Hypothalamus (tissue), 51 donors: ENCODE measurements around the gene CEP112.

Experiments
- DNase-seq, 51 donors: peaks; one replicate each; lab custom pipeline; 2025; lab: John Stamatoyannopoulos, UW

CEP112 gene

DNA sequence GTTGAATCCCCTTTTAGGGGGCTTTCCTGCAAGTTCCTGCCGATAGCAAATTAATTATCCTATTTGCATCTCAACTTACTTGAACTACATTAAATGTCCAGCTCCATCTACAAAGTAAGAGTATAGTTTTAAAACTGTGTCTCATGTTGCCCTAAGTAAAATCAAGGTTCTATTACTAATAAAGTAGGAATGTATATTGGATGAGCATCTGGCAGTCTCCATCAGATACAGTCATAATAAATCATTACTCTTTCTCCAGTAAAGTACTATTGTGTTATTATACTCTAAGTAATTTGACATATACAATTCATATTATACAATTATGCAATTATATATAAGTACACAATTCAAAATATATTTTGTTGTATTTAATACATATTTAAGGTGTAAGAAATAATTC is 249.3 kb downstream of the CEP112 start:
- no peak for DNase-seq

DNA sequence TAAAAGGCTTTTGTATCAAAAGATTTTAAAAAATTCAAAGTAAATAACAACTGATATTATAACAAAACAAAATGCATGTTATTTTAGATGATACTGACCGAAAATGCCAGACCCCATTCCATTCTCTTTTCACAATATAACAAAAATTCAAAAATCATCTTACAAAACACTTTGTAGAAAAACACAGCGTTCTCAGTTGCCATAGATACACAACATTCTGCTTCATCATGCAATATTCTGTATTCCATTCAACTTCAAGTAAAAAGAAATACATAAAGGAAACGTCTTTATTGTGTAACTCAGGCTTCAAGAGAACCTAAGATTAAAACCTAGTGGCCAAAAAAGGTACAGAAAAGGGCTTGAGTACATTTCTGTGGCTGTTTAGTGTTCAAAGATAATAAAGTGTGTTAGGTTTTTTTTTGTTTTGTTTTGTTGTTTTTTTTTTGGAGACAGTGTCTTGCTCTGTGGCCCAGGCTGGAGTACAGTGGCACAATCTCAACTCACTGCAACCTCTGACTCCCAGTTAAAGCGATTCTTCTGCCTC is 250.5 kb downstream of the CEP112 start:
- no peak for DNase-seq

DNA sequence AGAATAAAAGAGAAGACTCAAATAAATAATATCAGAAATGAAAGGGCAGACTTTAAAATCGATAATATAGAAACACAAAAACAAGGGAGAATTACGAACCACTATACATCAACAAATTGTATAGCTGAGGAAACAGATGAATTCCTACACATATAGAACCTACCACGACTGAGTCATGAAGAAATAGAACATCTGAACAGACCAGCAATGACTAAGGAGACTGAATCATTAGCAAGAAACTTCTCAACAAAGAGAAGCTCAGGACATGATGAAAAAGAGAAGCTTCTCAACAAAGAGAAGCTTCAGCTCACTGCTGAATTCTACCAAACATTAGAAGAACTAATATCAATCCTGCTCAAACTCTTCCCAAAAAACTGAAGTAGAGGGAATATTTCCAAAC is 255.9 kb downstream of the CEP112 start:
- no peak for DNase-seq

DNA sequence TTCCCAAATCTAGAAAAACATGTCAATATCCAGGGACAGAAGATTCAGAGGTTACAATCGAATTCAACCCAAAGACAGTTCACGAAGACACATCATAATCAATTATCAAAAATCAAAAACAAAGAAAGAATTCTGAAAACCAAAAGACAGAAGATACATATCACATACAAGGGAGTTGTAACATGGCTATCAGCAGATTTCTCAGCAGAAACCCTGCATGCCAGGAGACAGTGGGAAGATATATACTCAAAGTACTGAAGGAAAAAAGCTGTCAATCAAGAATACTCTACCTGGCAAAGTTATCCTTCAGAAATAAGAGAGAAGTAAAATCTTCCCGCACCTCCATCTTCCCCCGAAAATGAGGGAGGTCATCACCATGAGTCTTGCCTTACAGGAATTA is 258.6 kb downstream of the CEP112 start:
- DNase-seq: no peak

DNA sequence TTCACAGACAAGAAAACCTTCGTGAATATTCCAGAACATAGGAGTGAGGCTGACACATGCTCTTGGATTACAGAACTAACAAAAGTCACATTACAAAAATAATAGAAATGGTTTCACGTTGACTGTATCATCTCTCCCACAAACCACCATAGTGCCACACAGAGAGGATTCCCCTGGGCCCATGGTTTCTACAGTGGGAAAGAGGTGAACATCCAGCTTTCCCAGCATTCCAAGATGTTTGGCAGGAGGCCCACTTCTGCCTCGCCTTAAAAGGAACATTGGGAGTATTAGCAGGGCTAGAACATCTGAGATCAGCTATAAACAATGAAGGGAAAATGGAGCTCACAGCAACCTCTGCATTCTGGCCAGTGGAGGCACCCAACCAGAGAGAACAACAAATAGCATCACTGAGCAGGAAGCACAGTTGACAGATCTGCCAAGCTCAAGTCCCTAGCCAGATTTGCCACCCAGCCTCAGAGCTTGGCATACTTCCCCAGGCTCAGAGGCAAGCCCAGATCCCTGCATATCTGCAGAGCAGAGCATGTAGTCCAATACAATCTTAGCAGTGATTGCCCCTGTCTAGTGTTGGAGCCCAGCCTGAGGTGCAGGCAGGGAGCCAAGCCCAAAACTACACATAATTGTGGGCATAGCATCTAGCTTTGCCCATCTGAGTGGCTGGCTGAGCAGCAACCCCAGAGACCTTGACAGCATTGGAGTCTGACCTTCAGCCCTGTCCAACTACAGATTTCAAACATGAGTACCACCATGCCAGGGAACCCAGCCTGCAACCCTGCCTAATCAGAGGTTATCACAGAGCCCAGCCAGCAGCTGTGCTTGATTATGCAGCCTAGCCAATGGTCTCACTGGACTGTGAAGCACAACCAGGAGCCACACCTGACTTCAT is 260.4 kb downstream of the CEP112 start:
- DNase-seq: no peak

DNA sequence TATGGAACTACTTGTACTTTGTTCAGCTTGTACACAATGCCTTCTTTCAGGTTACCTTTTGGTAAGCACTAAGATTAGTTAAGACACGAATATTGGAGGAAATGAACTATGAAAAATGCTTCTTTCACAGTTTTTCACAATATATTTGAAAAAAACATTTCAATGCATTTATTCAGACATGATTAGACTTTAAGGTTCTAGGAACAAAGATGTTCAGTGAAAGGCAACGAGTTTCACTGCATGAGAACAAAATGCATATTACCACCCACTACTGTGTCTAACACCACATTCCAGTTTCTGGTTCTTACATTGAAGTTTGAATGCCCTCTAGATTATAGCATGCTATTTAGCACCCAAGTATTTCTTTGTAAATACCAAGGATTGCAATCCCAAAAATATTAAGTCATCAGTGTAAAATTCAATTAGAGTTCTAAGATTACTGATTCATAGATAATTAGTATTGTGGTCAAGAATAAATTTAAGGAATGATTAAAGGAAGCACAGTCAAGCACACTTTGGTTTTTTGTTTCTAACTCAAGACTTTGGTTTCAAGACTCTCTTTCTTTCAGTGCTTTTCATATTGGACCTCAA is 261.7 kb downstream of the CEP112 start:
- no peak for DNase-seq

DNA sequence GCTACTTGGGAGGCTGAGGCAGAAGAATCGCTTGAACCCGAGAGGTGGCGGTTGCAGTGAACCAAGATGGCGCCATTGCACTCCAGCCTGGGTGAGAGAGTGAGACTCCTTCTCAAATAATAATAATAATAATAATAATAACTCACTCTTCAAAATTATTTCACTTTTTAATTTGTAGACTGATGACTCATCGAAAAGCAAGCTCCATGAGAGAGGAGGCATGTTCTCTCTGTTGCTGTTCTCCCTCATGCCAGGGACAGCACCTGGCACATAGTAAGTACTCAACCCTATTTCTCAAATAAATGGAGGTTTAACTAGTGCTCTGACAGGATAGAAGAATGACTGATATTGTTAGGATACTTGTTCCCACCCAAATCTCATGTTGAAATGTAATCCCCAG is 265.3 kb downstream of the CEP112 start:
- no peak for DNase-seq

DNA sequence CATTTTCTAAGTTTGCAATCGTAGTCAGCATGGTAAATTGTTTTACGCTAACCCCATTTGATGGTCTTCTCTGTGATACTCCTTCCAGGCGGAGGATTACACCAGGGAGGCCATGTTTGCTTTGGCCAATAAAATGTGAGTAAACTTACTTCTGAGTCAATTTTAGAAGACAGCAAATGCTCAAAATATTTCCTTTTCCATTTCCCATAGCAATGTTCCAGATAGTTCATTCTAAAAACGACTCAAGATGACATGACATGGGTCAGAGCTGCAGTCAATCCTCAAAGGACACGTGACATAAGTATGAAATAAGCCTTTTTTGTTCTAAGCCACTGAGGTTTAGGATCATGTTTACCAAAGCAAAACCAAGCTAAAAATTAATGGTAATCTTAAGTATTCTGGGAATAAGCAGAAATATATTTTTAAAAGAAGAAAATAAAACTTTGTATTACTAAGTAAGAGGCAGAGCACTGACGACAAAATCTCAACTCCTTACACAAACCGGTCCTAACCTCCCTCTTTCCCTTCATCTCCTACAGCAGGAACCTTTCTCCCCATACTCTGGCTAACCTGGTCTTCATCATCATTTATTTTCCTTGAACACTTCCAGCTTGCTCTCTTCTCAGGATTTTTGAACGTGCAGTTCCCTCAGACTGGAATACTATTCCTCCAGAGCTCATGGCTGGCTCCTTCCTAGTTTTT is 266.2 kb downstream of the CEP112 start:
- no peak for DNase-seq

DNA sequence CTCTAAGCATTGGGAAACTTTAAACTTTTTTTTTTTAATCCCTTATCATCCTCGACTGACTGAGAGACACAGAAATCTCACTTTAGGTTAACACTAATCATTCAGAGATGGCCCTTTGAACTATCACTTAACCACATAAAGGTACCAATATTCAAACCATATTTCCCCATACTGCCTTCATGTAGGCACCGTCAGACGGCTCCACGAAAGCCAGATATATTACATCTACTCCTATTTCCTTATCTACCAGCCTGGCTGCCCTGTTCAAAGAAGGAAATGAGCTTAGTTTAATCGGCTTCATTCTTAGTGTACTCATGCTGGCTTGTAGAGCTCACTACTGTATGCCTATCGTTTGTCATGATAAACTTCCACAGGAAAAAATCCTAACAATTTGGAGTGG is 270.9 kb downstream of the CEP112 start:
- no peak for DNase-seq

DNA sequence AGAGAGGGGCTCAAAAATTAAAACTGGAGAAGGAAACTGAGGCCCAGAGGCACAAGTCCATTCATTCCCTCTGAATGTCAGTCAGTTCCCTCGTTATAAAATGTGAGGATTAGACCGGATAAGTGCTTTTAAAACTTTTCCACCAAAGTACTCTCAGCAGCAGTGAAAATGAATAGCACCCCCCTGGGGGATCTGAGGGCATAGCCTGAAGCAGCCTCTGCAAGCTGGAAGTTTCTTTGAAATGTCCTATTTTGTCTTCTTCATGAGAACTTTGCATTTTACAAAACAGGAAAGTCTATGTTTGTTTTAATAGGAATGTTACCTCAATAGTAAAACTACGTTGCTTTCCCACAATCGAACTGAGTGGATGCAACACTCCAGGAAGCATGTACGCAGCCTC is 273.0 kb downstream of the CEP112 start:
- no peak for DNase-seq

DNA sequence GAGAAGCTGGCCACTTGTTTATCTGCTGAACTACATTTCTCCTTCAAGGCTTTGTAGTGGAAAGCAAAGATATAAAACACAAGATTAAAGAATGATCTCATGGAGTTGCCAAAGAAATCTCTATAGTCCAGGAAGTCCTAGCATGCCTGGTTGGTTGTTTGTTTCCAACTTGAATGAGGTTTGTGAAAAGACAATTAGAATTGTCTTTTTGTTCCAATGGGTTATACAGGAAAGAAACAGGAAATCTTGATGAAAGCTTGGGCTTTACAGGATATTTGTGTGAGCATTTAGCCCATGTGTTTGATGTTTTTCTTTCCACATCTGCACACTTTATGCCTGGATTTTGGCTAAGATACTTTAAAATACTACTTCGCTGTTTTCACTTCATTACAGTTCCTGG is 273.4 kb downstream of the CEP112 start:
- no peak for DNase-seq

DNA sequence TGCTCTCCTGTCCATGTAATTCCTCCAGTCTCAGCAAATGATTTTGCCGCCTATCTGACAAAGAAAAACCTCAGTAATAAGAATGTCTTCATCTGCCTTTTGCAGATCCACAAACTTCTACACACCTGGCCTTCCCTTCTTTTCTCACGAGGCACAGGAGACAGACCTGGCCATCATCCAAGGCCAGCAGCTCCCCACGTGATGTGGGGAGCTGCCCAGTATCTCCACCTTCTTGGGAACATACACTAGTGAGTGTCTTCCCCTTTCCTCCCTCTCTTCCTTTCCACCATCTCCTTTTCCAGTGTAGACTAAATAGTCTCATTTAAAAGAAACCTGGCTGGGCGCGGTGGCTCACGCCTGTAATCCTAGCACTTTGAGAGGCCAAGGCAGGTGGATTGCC is 274.4 kb downstream of the CEP112 start:
- DNase-seq: no peak

DNA sequence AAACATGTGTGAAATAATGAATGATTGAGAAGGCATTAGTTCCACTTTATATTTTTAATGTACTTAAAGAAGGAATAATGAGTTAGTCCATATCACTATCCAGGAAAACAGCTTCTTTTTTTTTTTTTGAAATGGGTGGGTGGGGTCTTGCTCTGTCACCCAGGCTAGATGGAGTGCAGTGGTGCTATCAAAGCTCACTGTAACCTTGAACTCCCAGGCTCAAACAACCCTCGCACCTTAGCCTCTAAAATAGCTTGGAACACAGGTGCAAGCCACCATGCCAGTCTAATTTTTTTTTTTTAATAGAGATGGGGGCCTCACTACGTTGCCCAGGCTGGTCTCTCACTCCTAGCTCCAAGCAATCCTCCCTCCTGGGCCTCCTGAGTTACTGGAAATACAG is 275.5 kb downstream of the CEP112 start:
- no peak for DNase-seq

DNA sequence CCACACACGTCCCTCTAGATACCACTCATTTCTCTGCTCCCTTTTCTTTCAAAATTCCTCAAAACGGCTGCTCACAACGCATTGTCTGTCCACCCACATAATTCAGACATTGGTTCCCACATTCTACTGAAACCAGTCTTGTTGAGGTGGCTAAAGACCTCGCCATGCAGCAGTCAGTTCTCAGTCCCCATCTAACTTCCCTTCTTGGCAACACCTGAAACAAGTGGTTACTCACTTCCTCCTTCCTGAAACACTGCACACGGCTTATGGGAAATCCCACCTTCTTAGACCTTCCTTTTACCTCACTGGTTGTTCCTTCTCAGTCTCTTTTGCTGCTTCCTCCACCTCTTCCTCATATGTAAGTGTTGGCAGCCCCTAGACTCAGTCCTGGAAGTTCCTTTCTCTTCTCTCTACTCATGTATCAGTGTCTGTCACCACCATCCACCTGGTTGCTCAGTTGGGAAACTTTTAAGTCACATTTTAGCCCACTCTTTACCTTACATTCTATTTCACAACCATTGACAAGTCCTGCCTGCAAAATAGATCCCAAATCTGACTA is 277.1 kb downstream of the CEP112 start:
- DNase-seq: no peak

DNA sequence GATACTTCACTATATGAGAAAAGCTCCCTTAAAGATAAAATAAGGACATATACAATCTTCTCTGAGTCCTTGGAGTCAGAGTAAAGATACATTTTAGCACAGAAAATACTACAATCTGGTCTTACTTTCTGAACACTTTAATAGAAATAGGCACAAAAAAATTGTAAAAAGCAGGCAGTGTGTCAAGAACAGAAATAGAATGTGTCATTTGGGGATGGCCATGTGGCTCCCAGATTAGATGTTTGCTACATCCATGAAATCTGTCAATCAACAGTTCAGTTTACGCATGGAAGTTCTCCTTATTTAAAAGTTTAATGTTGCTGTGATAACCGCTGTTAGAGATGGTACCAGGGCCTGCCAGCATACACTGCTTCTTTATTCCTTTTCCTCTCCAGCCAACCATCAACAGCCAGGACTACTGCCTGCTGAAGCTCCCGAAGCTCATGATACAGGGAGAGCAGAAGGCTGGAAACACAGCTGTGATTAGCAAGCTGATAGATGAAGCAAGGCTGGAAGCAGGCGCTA is 278.5 kb downstream of the CEP112 start:
- DNase-seq: no peak

DNA sequence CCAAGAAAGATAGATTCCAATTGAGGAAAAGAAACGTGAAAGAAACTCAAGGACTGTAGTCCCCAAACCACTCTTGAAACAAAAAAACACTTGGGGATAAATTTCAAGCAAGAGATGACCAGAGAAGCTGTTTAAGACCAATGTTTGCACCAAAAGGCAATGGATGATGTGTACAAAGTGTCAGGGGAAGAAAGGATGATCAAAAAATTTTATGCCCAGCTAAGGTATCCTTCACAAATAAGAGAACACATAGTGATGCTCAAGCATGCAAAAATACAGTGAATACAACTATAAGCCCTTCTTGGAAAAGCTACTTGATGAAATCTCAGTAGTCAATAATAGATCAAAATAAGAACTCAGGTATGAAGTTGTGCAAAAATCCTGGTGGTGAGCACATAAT is 281.1 kb downstream of the CEP112 start:
- DNase-seq: no peak

DNA sequence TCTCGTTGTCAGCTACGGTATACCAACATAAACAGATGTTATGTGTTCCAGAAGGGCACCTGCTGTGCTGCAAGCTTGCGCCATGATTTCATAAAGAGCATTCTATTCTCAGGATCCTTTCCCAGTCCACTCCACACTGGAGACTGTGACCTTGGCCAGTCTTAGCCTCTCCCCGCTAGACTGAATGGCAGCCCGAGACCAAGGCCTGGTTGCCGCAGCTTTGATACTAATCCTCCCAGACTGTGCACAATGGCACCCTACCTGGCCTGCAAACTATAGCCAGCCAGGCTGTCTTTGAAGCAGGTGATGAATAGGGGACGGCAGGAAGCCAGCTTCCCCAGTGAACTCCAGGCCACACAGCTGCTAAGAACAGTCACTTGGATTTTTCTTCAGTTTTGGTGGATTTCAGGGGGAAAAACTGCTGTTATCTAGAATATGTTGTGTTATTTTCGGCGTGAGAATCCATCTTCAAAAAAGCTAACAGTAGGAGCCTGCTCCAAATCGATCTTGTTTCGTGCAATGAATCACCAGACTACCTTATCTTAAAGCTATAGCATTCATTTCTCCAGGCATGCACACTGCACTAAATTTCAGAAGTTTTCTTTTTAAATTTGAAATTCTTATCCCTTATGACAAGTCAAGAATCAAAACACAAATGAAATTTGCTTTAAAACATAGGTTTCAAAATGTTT is 289.0 kb downstream of the CEP112 start:
- DNase-seq: peak in 5 of 51 donors; percentile 4 to 29 (median 9)

DNA sequence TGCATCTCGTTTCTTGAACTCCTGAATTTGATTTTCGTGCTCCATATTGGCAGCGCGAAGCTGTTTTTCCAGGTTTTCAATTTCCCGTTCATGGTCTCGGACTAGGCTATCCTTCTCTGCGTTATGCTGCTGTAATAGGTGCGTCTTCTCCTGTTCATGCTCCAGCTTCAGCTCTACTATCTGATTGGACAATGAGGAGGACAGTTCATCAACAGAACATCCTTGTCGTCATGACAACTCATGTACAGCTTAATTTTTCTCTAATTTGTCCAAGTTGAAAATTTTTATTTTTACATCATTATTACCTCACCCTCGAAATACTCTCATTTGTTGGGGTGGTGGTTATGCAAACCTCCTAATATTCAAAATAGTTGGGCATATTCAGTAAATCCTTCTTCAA is 289.8 kb downstream of the CEP112 start:
- no peak for DNase-seq

DNA sequence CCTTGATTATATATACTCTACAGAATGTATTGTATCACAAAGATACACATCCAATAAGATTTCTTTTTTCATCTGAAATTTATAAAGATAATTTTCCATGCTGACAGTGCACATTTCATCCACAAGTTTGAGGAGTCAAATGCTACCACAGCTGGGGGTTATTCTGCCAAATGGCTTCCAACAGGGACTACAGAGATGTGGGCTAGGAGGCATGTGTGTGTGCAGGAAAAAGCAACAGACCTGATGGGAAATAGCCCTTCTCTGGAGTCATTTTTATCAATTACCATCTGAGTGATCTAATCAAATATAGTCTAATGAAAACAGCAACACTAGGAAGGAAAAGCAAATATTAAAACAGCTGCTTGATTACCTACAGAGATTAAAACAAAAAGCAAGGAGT is 290.5 kb downstream of the CEP112 start:
- no peak for DNase-seq

DNA sequence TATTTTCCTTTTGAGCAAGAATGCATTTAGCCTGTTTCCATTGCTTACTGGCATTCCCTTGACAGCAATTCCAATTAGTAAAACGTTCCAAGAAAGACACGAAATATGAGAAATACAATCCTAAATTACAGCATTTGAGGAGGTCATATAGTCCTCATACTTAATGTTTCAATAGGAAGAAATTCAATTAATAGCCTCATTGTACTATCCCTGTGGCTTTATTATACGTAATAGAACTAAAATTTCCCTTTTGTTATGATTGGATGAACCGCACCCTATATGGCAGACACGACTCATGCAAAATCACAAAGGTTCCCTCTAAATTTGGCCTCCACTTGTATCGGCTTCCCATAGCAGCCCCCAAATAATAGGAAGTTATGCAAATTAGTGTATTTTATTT is 291.7 kb downstream of the CEP112 start:
- DNase-seq: no peak
